ENCODE data around the gene RILP.

DNA sequence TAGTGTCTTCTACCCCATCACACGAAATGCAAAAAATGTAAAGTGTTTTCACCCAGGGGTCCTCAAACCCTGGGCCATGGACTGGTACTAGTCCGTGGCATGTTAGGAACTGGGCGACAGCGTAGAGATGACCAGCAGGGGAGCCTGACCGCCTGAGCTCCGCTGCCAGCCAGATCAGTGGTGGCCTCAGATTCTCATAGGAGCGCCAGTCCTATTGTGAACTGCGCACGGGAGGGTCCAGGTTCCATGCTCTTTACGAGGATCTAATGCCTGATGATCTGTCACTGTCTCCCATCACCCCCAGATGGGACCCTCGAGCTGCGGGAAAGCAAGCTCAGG, 8.6 kb downstream of the RILP start:
- TF ChIP-seq MAZ (IDR thresholded peaks at IDR 0.05; ENCODE audit: borderline replicate concordance, low read depth, low read length) (no peak), FOS (IDR thresholded peaks at IDR 0.05; ENCODE audit: low read depth, low read length) (no peak), SMC3 (IDR thresholded peaks at IDR 0.05; ENCODE audit: low read depth, low read length) (no peak), RAD21 (IDR thresholded peaks at IDR 0.05; ENCODE audit: low read length) (no peak), POLR2A (IDR thresholded peaks at IDR 0.05; ENCODE audit: low read depth, low read length) (no peak), MAFK (IDR thresholded peaks at IDR 0.05; ENCODE audit: low read depth, low read length) (no peak), CHD1 (IDR thresholded peaks at IDR 0.05; ENCODE audit: low read depth, low read length) (no peak), RCOR1 (IDR thresholded peaks at IDR 0.05; ENCODE audit: insufficient replicate concordance, low read length) (no peak)
- TF ChIP-seq, protein P1, sequence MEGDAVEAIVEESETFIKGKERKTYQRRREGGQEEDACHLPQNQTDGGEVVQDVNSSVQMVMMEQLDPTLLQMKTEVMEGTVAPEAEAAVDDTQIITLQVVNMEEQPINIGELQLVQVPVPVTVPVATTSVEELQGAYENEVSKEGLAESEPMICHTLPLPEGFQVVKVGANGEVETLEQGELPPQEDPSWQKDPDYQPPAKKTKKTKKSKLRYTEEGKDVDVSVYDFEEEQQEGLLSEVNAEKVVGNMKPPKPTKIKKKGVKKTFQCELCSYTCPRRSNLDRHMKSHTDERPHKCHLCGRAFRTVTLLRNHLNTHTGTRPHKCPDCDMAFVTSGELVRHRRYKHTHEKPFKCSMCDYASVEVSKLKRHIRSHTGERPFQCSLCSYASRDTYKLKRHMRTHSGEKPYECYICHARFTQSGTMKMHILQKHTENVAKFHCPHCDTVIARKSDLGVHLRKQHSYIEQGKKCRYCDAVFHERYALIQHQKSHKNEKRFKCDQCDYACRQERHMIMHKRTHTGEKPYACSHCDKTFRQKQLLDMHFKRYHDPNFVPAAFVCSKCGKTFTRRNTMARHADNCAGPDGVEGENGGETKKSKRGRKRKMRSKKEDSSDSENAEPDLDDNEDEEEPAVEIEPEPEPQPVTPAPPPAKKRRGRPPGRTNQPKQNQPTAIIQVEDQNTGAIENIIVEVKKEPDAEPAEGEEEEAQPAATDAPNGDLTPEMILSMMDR (conservative IDR thresholded peaks at IDR 0.05; ENCODE audit: low read depth, low read length) = no peak
- TF ChIP-seq, protein P2, sequence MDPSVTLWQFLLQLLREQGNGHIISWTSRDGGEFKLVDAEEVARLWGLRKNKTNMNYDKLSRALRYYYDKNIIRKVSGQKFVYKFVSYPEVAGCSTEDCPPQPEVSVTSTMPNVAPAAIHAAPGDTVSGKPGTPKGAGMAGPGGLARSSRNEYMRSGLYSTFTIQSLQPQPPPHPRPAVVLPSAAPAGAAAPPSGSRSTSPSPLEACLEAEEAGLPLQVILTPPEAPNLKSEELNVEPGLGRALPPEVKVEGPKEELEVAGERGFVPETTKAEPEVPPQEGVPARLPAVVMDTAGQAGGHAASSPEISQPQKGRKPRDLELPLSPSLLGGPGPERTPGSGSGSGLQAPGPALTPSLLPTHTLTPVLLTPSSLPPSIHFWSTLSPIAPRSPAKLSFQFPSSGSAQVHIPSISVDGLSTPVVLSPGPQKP (IDR thresholded peaks at IDR 0.05; ENCODE audit: borderline replicate concordance, low read depth, low read length) = no peak
- TF ChIP-seq, protein P3, sequence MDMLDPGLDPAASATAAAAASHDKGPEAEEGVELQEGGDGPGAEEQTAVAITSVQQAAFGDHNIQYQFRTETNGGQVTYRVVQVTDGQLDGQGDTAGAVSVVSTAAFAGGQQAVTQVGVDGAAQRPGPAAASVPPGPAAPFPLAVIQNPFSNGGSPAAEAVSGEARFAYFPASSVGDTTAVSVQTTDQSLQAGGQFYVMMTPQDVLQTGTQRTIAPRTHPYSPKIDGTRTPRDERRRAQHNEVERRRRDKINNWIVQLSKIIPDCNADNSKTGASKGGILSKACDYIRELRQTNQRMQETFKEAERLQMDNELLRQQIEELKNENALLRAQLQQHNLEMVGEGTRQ (IDR thresholded peaks at IDR 0.05; ENCODE audit: low read depth, low read length) = no peak

Measured in IMR-90 (cell line).